Stimulated activated CD4-positive, alpha-beta T cell treated with anti-CD3 and anti-CD28 coated beads, TNF-alpha, amount 100 ng/mL, for 24 hours (primary cell): ENCODE measurements around the gene ATP13A3.
A peak's percentile ranks its signal among the peaks of the same experiment; 100 is the strongest.

Experiments
- DNase-seq, 3 experiments: peaks; one replicate each; pipeline ENCODE4 v3.0.0-alpha.2; 2020; ENCODE audit warnings: low read depth in 3 of 3

Gene ATP13A3

DNA sequence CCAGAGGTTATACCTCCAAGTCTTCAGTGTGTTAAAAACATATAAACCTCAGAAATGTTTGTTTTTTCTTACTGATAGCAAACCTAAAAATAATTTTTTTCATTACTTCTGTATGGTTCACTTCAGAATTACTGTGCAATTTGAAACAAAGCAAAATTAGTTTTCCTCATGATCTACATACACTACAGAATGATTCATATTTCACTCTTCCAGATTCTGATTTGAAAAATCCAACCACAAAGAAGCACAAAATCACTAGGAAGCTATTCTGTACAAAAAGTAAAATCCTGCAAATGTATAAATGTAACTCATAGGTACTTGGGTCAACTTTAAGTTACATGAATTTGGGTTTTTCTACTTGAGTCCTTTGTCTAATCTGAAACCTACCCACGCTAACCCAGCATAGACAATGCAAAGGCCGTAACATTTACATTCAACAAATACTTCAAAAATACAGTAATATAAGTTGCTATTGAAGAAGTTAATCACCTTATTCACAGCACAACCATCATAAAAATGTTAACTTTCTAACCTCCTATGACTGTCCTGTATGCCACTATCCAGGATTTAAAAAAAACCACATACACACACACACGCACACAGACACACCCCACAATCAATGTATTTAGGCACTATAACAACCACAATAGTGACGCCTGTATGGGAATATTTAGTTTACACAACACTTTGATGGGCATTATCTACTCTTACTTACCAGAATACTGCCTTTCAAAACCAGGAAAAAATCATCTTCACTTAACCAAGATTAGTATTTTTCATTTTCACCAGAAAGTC is 11.5 kb downstream of the ATP13A3 start:
- no peak for DNase-seq

DNA sequence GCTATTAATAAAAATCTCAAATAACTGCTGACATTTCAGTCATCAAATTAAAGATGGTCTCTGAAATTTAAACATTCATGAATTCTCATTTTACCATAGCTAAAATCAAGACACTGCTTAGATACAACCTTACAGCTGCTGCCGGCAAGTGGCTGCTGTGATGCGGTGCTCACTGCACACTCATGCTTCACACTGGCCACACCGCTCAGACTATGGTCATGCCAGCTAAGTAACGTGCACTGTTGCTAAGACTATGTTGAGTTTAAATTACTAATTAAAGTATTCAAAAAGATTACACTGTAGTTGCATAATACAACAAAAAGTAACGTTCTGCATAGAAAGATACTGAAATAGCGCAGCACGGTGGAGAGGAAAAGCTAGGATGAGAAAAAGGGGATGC is 12.1 kb downstream of the ATP13A3 start:
- no peak for DNase-seq

- peak in 1 of 3 experiments; percentile 13 for DNase-seq
These were observed 14.4 kb downstream of the ATP13A3 start for GRCh38 chr3:194472290-194472920.

DNA sequence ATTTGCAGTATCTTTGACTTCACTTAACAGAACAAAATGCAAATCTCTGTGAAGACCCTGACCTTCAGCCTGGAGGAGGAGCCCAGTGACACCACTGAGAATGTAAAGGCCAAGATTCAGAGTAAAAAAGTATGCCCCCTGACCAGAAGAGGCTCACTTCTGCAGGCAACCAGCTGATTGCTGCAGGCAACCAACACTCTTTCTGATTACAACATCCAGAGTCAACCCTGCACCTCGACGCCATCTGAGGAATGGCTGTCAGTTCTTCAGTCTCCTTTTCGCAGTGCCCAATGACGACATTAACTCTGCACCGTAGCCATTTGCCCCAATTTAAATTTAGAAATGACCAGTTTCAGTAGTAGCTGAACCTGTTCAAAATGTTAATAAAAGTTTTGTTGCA is 14.9 kb downstream of the ATP13A3 start:
- DNase-seq: no peak

GRCh38 chr3:194470615-194471014 is 16.2 kb downstream of the ATP13A3 start:
- DNase-seq: no peak

DNA sequence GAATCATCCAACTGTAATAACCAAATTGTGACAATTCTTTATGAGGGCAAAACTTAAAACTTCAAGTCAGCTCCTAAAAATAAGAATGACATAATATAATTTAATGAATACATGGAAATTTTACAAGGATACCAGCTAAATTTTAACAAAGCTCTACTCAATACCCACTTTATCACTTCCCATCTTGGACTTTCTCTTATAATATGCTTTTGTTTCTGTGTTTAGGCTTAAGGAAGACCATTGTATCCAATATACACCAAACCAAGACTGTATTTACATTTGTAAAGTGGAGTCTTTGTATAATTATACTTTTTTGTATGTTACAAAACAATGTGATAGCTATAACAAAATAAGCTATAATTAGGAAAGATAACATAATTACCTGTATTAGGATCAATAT is 16.8 kb downstream of the ATP13A3 start:
- DNase-seq: no peak

- DNase-seq: no peak
These were observed 18.7 kb downstream of the ATP13A3 start for GRCh38 chr3:194468086-194468485.

DNA sequence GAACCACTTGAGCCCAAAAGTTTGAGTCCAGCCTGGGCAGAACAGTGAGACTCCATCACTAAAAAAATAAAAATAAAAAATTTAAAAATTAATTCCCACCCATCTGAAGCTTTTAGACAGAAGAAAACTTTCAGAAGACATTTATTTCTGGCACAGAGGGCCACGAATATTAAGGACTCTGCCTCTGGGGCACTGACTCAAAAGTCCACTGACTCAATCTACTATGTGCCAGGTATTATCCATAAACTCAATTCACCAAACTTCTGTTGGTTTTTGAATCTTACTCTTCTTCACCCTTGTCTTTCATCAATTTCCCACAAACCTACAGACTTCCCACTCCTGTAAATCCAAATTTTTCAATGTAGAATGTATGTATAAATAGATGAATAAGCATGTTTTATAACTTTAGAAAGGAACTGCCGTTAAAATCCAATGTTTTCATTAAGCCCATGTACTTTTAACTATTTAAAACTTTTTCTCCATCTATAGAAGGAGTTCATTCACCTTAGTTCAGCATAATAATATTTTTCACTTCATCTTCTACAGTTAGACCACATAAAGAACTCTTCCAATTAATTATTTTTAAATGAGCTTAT is 19.9 kb downstream of the ATP13A3 start:
- DNase-seq: no peak

GRCh38 chr3:194465920-194466570 is 20.8 kb downstream of the ATP13A3 start:
- DNase-seq: no peak

- no peak for DNase-seq
These were observed 21.6 kb downstream of the ATP13A3 start for GRCh38 chr3:194465246-194465645.

DNA sequence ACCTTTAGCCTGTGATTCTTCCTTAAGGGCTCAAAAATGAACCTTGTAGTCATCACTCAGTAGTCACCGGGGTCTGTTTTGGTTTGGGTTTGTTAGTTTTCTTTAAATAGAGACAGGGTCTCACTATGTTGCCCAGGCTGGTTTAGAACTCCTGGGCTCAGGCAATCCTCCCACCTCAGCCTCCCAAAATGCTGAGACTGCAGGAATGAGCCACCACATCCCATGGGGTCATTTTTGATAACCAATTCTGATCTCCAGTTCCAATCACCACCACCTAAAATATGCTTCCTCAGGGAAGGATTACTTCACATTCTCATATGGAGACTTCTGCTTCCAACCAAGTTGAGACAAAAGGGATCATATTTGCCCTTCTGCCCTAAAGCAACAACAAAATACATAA is 22.1 kb downstream of the ATP13A3 start:
- DNase-seq: no peak

- no peak for DNase-seq
These were observed 23.9 kb downstream of the ATP13A3 start for GRCh38 chr3:194462936-194463335.

DNA sequence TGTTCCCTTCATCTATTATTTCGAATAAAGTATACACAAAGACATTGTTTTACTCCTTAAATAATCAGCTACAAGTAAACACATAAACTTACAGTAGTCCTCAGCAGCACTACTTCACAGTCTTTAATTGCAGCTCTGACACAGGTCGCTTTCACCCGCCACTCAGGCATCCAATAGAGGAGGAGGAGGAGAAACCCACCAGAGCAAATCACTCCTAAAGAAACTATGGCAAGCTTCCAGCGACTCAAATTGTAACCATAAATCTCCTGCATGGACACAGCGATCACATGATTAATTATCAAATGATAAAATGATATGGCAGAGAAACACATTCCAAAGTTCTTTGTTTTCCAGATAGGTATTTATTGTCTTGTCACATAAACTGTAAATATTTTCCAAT is 26.2 kb downstream of the ATP13A3 start:
- no peak for DNase-seq

DNA sequence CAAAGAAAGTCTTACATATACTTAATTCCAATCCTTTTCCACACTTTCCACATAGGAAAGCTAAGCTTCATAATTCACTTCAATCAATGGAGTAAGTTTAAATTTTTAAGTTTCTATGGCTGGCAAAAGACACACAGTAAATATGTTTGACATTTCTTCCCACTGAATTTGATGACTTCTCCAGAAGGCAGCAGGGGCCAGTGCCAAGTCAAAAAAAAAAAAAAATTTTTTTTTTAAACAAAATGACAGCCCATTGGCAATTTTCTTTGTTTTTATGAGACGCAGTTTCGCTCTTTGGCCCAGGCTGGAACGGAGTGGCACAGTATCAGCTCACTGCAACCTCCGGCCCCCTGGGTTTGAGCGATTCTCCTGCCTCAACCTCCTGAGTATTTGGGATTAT is 28.7 kb downstream of the ATP13A3 start:
- DNase-seq: no peak

- no peak for DNase-seq
These were observed 31.3 kb downstream of the ATP13A3 start for GRCh38 chr3:194455481-194455880.

DNA sequence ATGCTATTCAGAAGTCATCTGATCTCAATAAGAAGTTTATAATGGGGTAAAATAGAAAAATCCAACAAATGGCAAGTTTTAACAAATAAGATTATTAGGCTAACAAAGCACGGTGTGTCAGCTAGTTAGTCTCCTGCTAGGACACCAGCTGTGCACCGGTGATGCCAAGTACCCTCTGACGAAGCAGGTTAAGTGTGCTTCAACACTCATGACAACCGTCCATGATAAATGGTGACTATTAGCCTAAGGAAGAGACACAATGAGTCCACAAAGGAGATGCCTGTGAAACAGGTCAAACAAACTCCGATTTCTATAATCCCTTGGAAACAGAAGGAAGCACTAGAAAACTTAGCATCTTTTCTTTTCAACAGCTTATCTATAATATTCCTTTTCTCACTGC is 36.5 kb downstream of the ATP13A3 start:
- no peak for DNase-seq

- no peak for DNase-seq
These were observed 36.9 kb downstream of the ATP13A3 start for GRCh38 chr3:194449913-194450312.

DNA sequence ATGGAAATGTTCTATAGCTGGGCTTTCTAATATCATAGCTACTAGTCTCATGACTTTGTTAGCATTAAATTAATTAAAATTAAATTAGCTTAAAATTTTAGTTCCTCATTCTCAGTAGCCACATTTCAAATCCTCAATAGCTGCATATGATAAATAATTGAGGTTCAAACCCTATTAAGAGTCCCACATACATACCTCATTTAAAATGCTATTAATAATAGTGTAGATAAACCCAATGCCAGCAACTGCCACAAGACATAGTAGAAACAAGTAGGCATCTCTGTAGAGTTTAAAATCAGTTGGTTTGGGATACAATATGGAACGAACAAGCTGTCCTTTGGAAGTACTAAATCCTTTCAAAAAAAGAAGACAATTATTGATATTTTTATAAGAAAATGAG is 39.1 kb downstream of the ATP13A3 start:
- DNase-seq: no peak

DNA sequence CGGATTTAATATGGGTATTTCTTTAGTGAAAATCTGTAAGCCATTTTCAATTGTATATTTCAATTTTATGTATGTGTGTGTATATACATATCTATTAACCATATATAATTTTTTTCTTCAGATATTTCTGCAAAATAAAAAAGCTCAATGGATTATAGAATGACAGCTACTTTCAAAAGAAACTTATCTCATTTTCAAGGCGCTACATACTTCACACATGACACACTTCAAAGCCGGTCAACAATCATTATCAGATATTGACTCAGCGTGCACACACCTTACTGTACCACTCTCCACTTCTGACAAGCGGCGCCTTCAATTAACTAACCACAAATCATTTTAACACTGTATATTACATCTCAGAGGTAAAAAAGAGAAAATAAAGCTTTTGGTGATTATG is 39.6 kb downstream of the ATP13A3 start:
- no peak for DNase-seq

DNA sequence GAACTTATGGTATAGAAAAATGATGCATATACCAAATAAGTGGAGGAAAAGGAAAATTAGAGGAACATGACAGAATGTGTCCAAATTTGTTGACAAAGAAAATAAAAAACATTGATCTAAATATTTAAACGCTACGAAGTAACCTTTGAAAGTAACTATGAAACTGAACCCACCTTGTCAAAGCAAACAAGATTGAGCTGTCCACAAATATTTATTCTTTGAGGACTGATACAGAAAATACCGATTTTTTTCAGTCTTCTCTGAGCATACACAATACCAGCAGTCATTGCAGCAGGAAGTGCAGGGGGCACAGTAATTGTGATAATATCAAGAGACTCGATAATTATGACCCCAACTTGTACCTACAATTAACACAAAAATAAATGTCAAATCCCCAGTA is 40.0 kb downstream of the ATP13A3 start:
- DNase-seq: no peak

DNA sequence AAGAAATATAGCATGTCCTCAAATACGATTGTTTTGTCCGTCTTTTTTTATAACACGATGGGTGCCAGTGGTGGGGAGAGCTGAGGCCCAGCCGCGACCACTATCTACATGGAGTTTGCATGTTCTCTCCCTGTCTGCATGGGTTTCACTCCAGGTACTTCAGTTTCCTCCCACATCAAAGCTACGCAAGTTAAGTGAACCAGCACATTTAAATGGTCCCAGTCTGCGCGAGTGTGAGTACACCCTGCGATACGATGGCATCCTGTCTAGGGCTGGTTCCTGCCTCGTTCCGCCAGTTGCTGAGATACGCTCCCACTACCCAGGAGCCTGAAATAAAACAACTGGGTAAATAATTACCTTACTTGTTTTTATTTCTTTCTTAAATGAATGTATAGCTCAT is 40.6 kb downstream of the ATP13A3 start:
- no peak for DNase-seq

- DNase-seq: no peak
These were observed 42.9 kb downstream of the ATP13A3 start for GRCh38 chr3:194443901-194444300.

- DNase-seq: no peak
These were observed 46.0 kb downstream of the ATP13A3 start for GRCh38 chr3:194440756-194441155.
